PC-9 (cell line): ENCODE measurements around the gene SGPL1. TPM values are rescaled to one million over a fixed set of nuclear protein-coding genes. Genes with fewer than 3 reads are reported as not detected.
"Not testable (repeated sequence)": the region's sequence is repeated elsewhere in the genome, so short reads cannot be mapped to it uniquely, and the experiment has no call there.

Source experiments
- Bru-seq: library from RNA; stranded (reverse); fragments of 400-500 nt; gene quantifications from one replicate; lab custom pipeline; 2021; lab: Mats Ljungman, UMichigan
- BruChase-seq, 2 experiments: library from RNA; stranded (reverse); fragments of 400-500 nt; gene quantifications; one replicate each; lab custom pipeline; 2021; lab: Mats Ljungman, UMichigan
- BruUV-seq: library from RNA; stranded (reverse); fragments of 400-500 nt; replicated peaks from 2 replicates; lab custom pipeline; 2021; lab: Mats Ljungman, UMichigan
- CTCF ChIA-PET: fragments of 300-600 bp; sonication (Branson Sonifier 250); formaldehyde crosslinking; loops from one replicate; lab custom pipeline; 2022; ENCODE audit warnings: antibody characterized with exemption; lab: Charles Lee
- POLR2A ChIA-PET: fragments of 300-600 bp; sonication (Branson Sonifier 250); formaldehyde crosslinking; loops from one replicate; lab custom pipeline; 2022; ENCODE audit warnings: antibody characterized with exemption; ENCODE audit not compliant: unreplicated experiment; lab: Charles Lee
- DNase-seq, 2 experiments: peaks; one replicate each; pipeline versions ENCODE4 v3.0.0 to v3.0.0-alpha.2; 2015 to 2022; ENCODE audit warnings: mixed read lengths in 1 of 2
- H2AFZ ChIP-seq: fragments of 200-600 bp; sonication (generic); 2 replicates; pipeline ENCODE4 v1.8.1; 2017; ENCODE audit warnings: antibody characterized with exemption
- H3F3A ChIP-seq: fragments of 200-600 bp; sonication (generic); 2 replicates; pipeline ENCODE4 v1.8.1; 2017; ENCODE audit warnings: antibody characterized with exemption, mild to moderate bottlenecking, low read depth; ENCODE audit not compliant: insufficient read depth
- H3K27ac ChIP-seq: fragments of 200-600 bp; sonication (generic); 2 replicates; pipeline ENCODE4 v1.6.1; 2016; ENCODE audit warnings: mixed run types
- H3K27me3 ChIP-seq: fragments of 200-600 bp; sonication (generic); 2 replicates; pipeline ENCODE4 v1.6.1; 2016; ENCODE audit warnings: low read depth, mixed run types; ENCODE audit not compliant: insufficient read depth
- H3K36me3 ChIP-seq: fragments of 200-600 bp; sonication (generic); 2 replicates; pipeline ENCODE4 v1.6.1; 2016; ENCODE audit warnings: low read depth, mixed run types
- H3K4me1 ChIP-seq: fragments of 200-600 bp; sonication (generic); replicated peaks from 2 replicates; pipeline ENCODE4 v1.6.1; 2016; ENCODE audit warnings: mixed run types; ENCODE audit not compliant: insufficient read depth
- H3K4me2 ChIP-seq: fragments of 200-600 bp; sonication (generic); 2 replicates; pipeline ENCODE4 v1.6.1; 2017; ENCODE audit warnings: mixed run types
- H3K4me3 ChIP-seq: fragments of 200-600 bp; sonication (generic); 2 replicates; pipeline ENCODE4 v1.6.1; 2016; ENCODE audit warnings: mixed run types
- H3K79me2 ChIP-seq: fragments of 200-600 bp; sonication (generic); 2 replicates; pipeline ENCODE4 v1.6.1; 2017; ENCODE audit warnings: low read depth, mixed run types
- H3K9me2 ChIP-seq: fragments of 200-600 bp; sonication (generic); 2 replicates; pipeline ENCODE4 v1.8.1; 2017; ENCODE audit warnings: mild to moderate bottlenecking; ENCODE audit not compliant: insufficient read depth
- H3K9me3 ChIP-seq: fragments of 200-600 bp; sonication (generic); 2 replicates; pipeline ENCODE4 v1.8.1; 2016; ENCODE audit warnings: low read depth; ENCODE audit not compliant: insufficient read depth
- H4K20me1 ChIP-seq: fragments of 200-600 bp; sonication (generic); 2 replicates; pipeline ENCODE4 v1.8.1; 2017; ENCODE audit not compliant: insufficient read depth
- CTCF ChIP-seq: fragments of 200-600 bp; sonication (generic); conservative IDR thresholded peaks from 2 replicates; pipeline ENCODE4 v1.6.1; 2017; ENCODE audit warnings: mixed run types, antibody characterized with exemption, mild to moderate bottlenecking, moderate library complexity
- EZH2 ChIP-seq: fragments of 200-600 bp; sonication (generic); IDR thresholded peaks from 2 replicates; pipeline ENCODE4 v1.8.0; 2017; ENCODE audit warnings: antibody characterized with exemption, low read depth
- intact Hi-C: fragments of 100-400 bp; cut with micrococcal nuclease; formaldehyde crosslinking; loops from one replicate; pipeline ENCODE4 v1.10.0; 2022; ENCODE audit not compliant: unreplicated experiment
- long read RNA-seq: library from polyadenylated mRNA; stranded (forward); transcript quantifications from one replicate; pipeline ENCODE4 v2.0.0, GENCODE V29; 2022
- total RNA-seq: library from RNA; stranded (reverse); gene quantifications from 2 replicates; pipeline ENCODE4 v1.2.3, GENCODE V29; 2021

SGPL1 gene
- total RNA-seq (96.9 and 141 TPM in 2 replicates), Bru-seq, nascent RNA (percentile 91 among the genes with signal in this experiment), BruChase-seq, experiment 1, labeled RNA remaining after a 2-hour chase (percentile 87 among the genes with signal in this experiment), BruChase-seq, experiment 2, labeled RNA remaining after a 6-hour chase (percentile 91 among the genes with signal in this experiment)
- long read RNA-seq, full-length matches to known transcripts, result 10 of 67 reads
- long read RNA-seq, partial matches to known transcripts, result 7 of 67 reads
- long read RNA-seq, other reads (novel, unspliced or antisense), result 50 of 67 reads

DNA sequence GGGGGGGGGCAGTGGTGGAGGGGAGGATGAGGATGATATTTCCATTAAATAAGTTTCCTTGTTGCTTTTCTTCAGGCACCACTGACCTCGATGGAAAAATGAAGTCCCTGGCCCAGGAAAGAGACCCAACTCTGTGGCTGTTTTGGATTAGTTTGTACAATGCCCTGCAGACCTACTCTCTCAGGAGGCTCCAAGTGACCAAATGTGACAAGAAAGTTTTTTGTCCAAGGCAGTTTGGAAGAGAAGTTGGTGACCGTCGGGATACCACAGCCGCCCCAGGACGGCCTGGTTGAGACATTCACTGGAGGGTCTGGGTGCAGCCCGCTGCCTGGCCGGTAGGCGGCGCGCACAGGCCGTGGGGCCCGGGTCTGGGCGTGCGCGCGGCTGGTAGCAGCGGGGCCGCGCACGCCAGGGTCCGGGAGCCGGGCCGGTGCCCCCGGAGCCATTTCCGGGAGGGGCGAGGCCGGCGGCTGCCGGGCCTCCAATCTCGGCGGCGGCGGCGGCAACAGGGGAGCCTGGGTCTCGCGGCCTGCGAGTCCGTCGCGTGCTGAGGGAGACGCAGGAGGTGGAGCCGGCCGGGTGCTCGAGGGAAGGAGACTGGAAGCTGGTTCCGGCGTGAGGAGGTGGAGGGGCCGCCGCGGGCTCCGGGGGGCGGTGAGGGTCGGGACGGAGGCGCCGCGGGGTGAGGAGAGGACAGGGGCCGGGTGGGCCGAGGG, at the start of gene SGPL1:
TSS of gene SGPL1 (plus strand) at position 445 of the 716 bp plus-strand sequence. CDS start 906 bp downstream, outside the sequence.
- Histone ChIP-seq H3K9me3 (no peaks in the 10 kb centered on the region), H3K4me3 (peak within 1 kb of the TSS; percentile 68), H2AFZ (peak within 1 kb of the TSS; percentile 77), H3K79me2 (peaks cover 40% of the 10 kb centered on the region), H3F3A (peaks cover 13% of the 10 kb centered on the region), H3K27ac (peak within 1 kb of the TSS; percentile 89), H4K20me1 (peaks cover 11% of the 10 kb centered on the region; the same call in 1 of the 2 replicates), H3K27me3 (no peaks in the 10 kb centered on the region), H3K4me2 (peak within 1 kb of the TSS; percentile 78), H3K4me1 (peaks cover 45% of the 10 kb centered on the region), H3K36me3 (peaks cover 25% of the 10 kb centered on the region), H3K9me2 (no peaks in the 10 kb centered on the region)
- TSS peak; percentile 96 for BruUV-seq
- intact Hi-C loops, result loop anchor here (1.0 to 5.0 kb wide), 7 partner anchors 51 to 469 kb away; no protein-coding TSS in a partner anchor
- POLR2A ChIA-PET, result interaction anchor here (1.2 kb wide), 1 partner anchor 34 kb away, joined by 4 read pairs; no protein-coding TSS in a partner anchor
- CTCF ChIA-PET, result interaction anchor here (0.6 to 0.7 kb wide), 3 partner anchors 220 to 844 kb away, joined by 3 to 14 read pairs (median 11); no protein-coding TSS in a partner anchor
- TF ChIP-seq CTCF, result peak; percentile 84
- TF ChIP-seq EZH2, result no peak
- DNase-seq, result peak; percentile 68 to 91

- CTCF ChIA-PET, H3K9me2 ChIP-seq, DNase-seq, H3K4me2 ChIP-seq, H3K27ac ChIP-seq, H3K79me2 ChIP-seq, H3K4me3 ChIP-seq, H3F3A ChIP-seq, H2AFZ ChIP-seq, H3K27me3 ChIP-seq, intact Hi-C loops, H4K20me1 ChIP-seq, H3K36me3 ChIP-seq, H3K4me1 ChIP-seq, BruUV-seq: not testable (repeated sequence)
- POLR2A ChIA-PET, result interaction anchor here (0.7 kb wide), 1 partner anchor 171 kb away, joined by 3 read pairs; no protein-coding TSS in a partner anchor
- H3K9me3 ChIP-seq, result peaks cover 12% of the 10 kb centered on the region; the same call in 1 of the 2 replicates
Measured at GRCh38 chr10:70768026-70768685, 47.6 kb upstream of the SGPL1 start.

GRCh38 chr10:70769121-70769520, 46.6 kb upstream of the SGPL1 start:
- H3F3A ChIP-seq, result no peaks in the 10 kb centered on the region
- H3K27ac ChIP-seq, result no peak overlapping the region
- ChIA-PET CTCF (interaction anchor here (0.6 kb wide), 1 partner anchor 111 kb away, joined by 4 read pairs; no protein-coding TSS in a partner anchor), POLR2A (interaction anchor here (0.6 kb wide), 2 partner anchors 71 to 623 kb away, joined by 4 to 6 read pairs; no protein-coding TSS in a partner anchor)
- H3K36me3 ChIP-seq, result no peaks in the 10 kb centered on the region
- no peaks in the 10 kb centered on the region for H3K27me3 ChIP-seq
- no peak overlapping the region for H3K4me3 ChIP-seq
- TF ChIP-seq CTCF (no peak), EZH2 (no peak)
- no peaks in the 10 kb centered on the region for H4K20me1 ChIP-seq
- no peaks in the 10 kb centered on the region for H3K79me2 ChIP-seq
- peaks cover 12% of the 10 kb centered on the region; the same call in 1 of the 2 replicates for H3K9me3 ChIP-seq
- H3K9me2 ChIP-seq, result no peaks in the 10 kb centered on the region
- DNase-seq, result no peak
- no peaks in the 10 kb centered on the region for H3K4me1 ChIP-seq
- intact Hi-C loops, result no loop called here
- H2AFZ ChIP-seq, result no peak overlapping the region
- no peak overlapping the region for H3K4me2 ChIP-seq
- BruUV-seq, result no TSS peak
